CD4-positive, alpha-beta T cell treated with Interleukin-4 for 1 hour (primary cell): ENCODE results near the gene C11orf65.

Source experiments
- DNase-seq, 2 donors: peaks; one replicate each; pipeline ENCODE4 v3.0.0-alpha.2; 2020 to 2022

Gene C11orf65

DNA sequence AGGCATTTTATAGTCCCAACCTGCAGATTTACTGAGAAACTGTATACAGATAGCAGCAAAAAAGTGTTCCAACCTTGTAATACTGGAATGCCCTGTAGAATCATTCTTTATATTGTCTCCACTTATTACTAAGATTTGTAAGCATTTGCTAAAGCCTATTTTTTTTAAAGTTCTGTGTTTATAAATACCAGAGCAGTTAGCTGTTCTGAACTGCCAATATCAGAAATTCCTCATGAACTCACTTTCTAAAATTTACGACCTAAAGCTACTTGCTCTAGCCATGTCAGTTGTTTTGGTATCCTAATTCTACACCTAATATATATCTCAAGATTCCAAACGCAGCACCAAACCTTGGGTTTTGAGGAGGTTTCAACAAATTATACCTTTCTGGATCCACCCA, 103.2 kb downstream of the C11orf65 start:
- no peak for DNase-seq

- no peak for DNase-seq
These were observed 115.9 kb downstream of the C11orf65 start for GRCh38 chr11:108351468-108351867.

DNA sequence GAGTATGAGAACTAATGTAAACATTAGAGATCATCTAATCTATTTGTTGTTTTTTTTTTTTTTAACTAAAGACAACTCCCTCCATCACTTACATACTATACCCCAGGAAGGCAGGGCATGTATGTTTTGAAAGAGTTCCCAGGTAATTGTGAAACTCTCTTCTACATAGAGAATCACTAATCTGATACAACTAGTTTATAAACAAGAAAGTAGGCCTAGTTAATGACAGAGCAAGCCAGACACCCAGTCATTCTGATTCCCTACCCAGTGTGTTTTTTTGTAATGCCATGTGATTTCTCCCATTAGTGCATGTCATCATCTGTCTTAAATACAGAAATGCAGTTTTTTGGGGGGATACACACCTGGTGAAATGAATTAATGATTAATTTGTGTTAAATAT, 120.9 kb downstream of the C11orf65 start:
- DNase-seq = no peak

- DNase-seq = no peak
These were observed 121.6 kb downstream of the C11orf65 start for GRCh38 chr11:108345767-108346166.

- DNase-seq = no peak
These were observed 123.6 kb downstream of the C11orf65 start for GRCh38 chr11:108343714-108344113.

GRCh38 chr11:108341654-108342053, 125.7 kb downstream of the C11orf65 start:
- DNase-seq = no peak

DNA sequence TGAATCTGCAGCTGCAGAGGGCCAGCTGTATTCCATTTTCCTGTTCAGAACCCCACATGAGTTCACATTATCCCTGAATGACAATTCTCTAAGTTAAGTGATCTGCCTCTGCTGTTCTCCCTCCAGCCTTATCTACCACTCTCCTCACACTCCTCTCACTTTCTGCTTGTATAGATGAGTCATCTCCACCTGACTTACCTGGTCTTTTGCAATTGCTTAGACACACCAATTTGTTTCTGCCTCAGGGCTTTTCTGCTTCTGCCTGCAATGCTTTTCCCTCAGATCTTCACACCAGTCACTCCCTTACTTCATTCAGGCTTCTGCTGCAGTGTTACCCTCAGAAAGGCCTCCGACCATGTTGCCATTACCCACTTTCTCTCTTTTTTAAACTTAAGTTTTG, 126.4 kb downstream of the C11orf65 start:
- no peak for DNase-seq

- DNase-seq = no peak
These were observed 128.6 kb downstream of the C11orf65 start for GRCh38 chr11:108338750-108339149.

GRCh38 chr11:108333403-108333899, 133.9 kb downstream of the C11orf65 start:
- no peak for DNase-seq
